ENCODE data around the gene CYB5R2.

CYB5R2 gene

GRCh38 chr11:7672960-7673723 is at the start of gene CYB5R2:
CYB5R2 (minus strand) TSS chr11:7673500; CDS start chr11:7672825, 675 bp downstream.
- no peak for DNase-seq (ENCODE audit: extremely low read depth, low read depth)
- TF ChIP-seq CTCF (IDR thresholded peaks at IDR 0.05; ENCODE audit: low read depth, low read length): no peak

GRCh38 chr11:7714786-7715185 is 41.5 kb upstream of the CYB5R2 start:
- TF ChIP-seq CTCF (IDR thresholded peaks at IDR 0.05; ENCODE audit: low read depth, low read length): no peak
- no peak for DNase-seq (ENCODE audit: extremely low read depth, low read depth)

- TF ChIP-seq CTCF (IDR thresholded peaks at IDR 0.05; ENCODE audit: low read depth, low read length): no peak
- no peak for DNase-seq (ENCODE audit: extremely low read depth, low read depth)
These were observed 33.1 kb upstream of the CYB5R2 start, which contains the start of gene OVCH2 for GRCh38 chr11:7706377-7706776. OVCH2 (minus strand) TSS chr11:7706477; CDS start chr11:7706394, 83 bp downstream.

- TF ChIP-seq CTCF (IDR thresholded peaks at IDR 0.05; ENCODE audit: low read depth, low read length): no peak
- DNase-seq (ENCODE audit: extremely low read depth, low read depth): no peak
These were observed 30.4 kb upstream of the CYB5R2 start for GRCh38 chr11:7703740-7704139.

GRCh38 chr11:7696424-7696823 is 23.1 kb upstream of the CYB5R2 start:
- no peak for TF ChIP-seq CTCF (IDR thresholded peaks at IDR 0.05; ENCODE audit: low read depth, low read length)
- no peak for DNase-seq (ENCODE audit: extremely low read depth, low read depth)

- TF ChIP-seq CTCF (IDR thresholded peaks at IDR 0.05; ENCODE audit: low read depth, low read length): no peak
- no peak for DNase-seq (ENCODE audit: extremely low read depth, low read depth)
These were observed 20.9 kb upstream of the CYB5R2 start for GRCh38 chr11:7694235-7694634.

GRCh38 chr11:7692426-7692825 is 19.1 kb upstream of the CYB5R2 start:
- no peak for DNase-seq (ENCODE audit: extremely low read depth, low read depth)
- no peak for TF ChIP-seq CTCF (IDR thresholded peaks at IDR 0.05; ENCODE audit: low read depth, low read length)
